GM12878 (cell line): ENCODE results near the gene KRT7. TPM values are rescaled to one million over a fixed set of nuclear protein-coding genes. Genes with fewer than 3 reads are reported as not detected.

Experiments used
- ATAC-seq: fragments of 200-7000 bp; cut with Tn5 transposase; 3 replicates; pipeline ENCODE4 v1.9.1; 2020; ENCODE audit warnings: mild to moderate bottlenecking, moderate library complexity
- BruUV-seq: library from RNA; stranded (reverse); fragments of 400-500 nt; replicated peaks from 2 replicates; lab custom pipeline; 2021; lab: Mats Ljungman, UMichigan
- CTCF ChIA-PET: fragments of 300-600 bp; sonication (Branson Sonifier 250); formaldehyde crosslinking; extraction: SDS; loops from one replicate; lab custom pipeline; 2021; ENCODE audit warnings: inconsistent platforms; lab: Yijun Ruan, JAX
- POLR2A ChIA-PET: fragments of 350-600 bp; formaldehyde crosslinking; extraction: SDS; loops from one replicate; lab custom pipeline; 2021; ENCODE audit warnings: inconsistent platforms; lab: Charles Lee
- RAD21 ChIA-PET: fragments of 300-600 bp; sonication (Branson Sonifier 250); formaldehyde crosslinking; loops from one replicate; lab custom pipeline; 2023; ENCODE audit warnings: antibody characterized with exemption; ENCODE audit not compliant: unreplicated experiment; lab: Charles Lee
- SMC1A ChIA-PET: fragments of 300-600 bp; sonication (Branson Sonifier 250); formaldehyde crosslinking; loops from one replicate; lab custom pipeline; 2023; ENCODE audit not compliant: unreplicated experiment, uncharacterized antibody; lab: Charles Lee
- DNase-seq: peaks from one replicate; pipeline ENCODE4 v3.0.0-alpha.2; 2011; ENCODE audit warnings: low read depth, low spot score
- FAIRE-seq: peaks from 3 replicates; lab custom pipeline; 2011; peaks lifted over from hg19 to GRCh38; lab: Jason Lieb, UNC
- H2AFZ ChIP-seq: 2 replicates; pipeline ENCODE4 v1.6.0; 2011; ENCODE audit warnings: low read depth, low read length, control low read depth; ENCODE audit not compliant: control insufficient read depth
- H3K27ac ChIP-seq: 2 replicates; pipeline ENCODE4 v1.5.1; 2011; ENCODE audit warnings: control low read depth; ENCODE audit not compliant: control insufficient read depth, insufficient read depth
- H3K27me3 ChIP-seq, 2 experiments: replicated peaks in 1 of 2; 2 replicates each; pipeline versions ENCODE4 v1.6.0 to v1.6.1; 2011; ENCODE audit warnings: low read length in 1 of 2; ENCODE audit not compliant: control insufficient read depth in 2 of 2, insufficient read depth in 2 of 2
- H3K36me3 ChIP-seq, 2 experiments: 2 replicates each; pipeline ENCODE4 v1.5.1; 2011; ENCODE audit warnings: low read length in 1 of 2; ENCODE audit not compliant: control insufficient read depth in 2 of 2, insufficient read depth in 2 of 2
- H3K4me1 ChIP-seq: 2 replicates; pipeline ENCODE4 v1.6.1; 2011; ENCODE audit warnings: mild to moderate bottlenecking, low read length, moderate library complexity, mixed read lengths; ENCODE audit not compliant: control insufficient read depth, insufficient read depth
- H3K4me2 ChIP-seq: 2 replicates; pipeline ENCODE4 v1.6.0; 2011; ENCODE audit warnings: control low read depth; ENCODE audit not compliant: control insufficient read depth, insufficient read depth
- H3K4me3 ChIP-seq: fragments of 200-600 bp; sonication (generic); 2 replicates; pipeline ENCODE4 v1.5.1; 2016
- H3K79me2 ChIP-seq: 2 replicates; pipeline ENCODE4 v1.6.0; 2011; ENCODE audit warnings: low read length; ENCODE audit not compliant: control insufficient read depth, insufficient read depth
- H3K9ac ChIP-seq: 2 replicates; pipeline ENCODE4 v1.8.0; 2011; ENCODE audit warnings: low read length, control low read depth, mixed read lengths; ENCODE audit not compliant: control insufficient read depth, insufficient read depth
- H3K9me3 ChIP-seq: replicated peaks from 3 replicates; pipeline ENCODE4 v1.5.1; 2011; ENCODE audit warnings: mild to moderate bottlenecking, low read length; ENCODE audit not compliant: control insufficient read depth, insufficient read depth
- H4K20me1 ChIP-seq: 2 replicates; pipeline ENCODE4 v1.6.0; 2011; ENCODE audit not compliant: control insufficient read depth, insufficient read depth
- BRCA1 ChIP-seq: IDR thresholded peaks from 2 replicates; pipeline ENCODE4 v1.6.1; 2011; ENCODE audit warnings: low read depth, low read length, improper control_type of control experiment
- SREBF2 ChIP-seq: IDR thresholded peaks from 2 replicates; pipeline ENCODE4 v1.6.1; 2012; ENCODE audit warnings: mild to moderate bottlenecking, low read length
- ZNF622 ChIP-seq: fragments of 450-650 bp; IDR thresholded peaks from 2 replicates; pipeline ENCODE4 v1.6.1; 2017; ENCODE audit warnings: mild to moderate bottlenecking, inconsistent platforms
- WGBS: methylation state at CpG from one replicate; pipeline ENCODE4 v1.1.6; 2016; ENCODE audit warnings: low lambda C conversion rate; ENCODE audit not compliant: insufficient replicate concordance, insufficient coverage; ENCODE audit errors: missing lambda C conversion rate; 5-methylcytosine and 5-hydroxymethylcytosine counted together
- in situ Hi-C: fragments of 300-500 bp; cut with MboI; formaldehyde crosslinking; loops from 9 replicates; pipeline ENCODE4 v1.14.3; 2018; ENCODE audit warnings: mixed read lengths
- intact Hi-C: fragments of 100-400 bp; cut with micrococcal nuclease; formaldehyde crosslinking; loops from one replicate; pipeline ENCODE4 v1.14.2; 2022; ENCODE audit not compliant: unreplicated experiment
- polyA plus RNA-seq, 11 experiments: library from polyadenylated mRNA; depleted of rRNA in 4 of 11; unstranded in 6 of 11; stranded (reverse) in 5 of 11; fragments of >200 nt; fragmentation: Nextera tagmentation in 4 of 11; fragmentation: Illumina TruSeq in 1 of 11; extraction: Ambion mirVana in 4 of 11; extraction: Trizol in 1 of 11; gene quantifications; 1 replicate in 1 of 11; 2 replicates in 10 of 11; pipeline versions ENCODE4 v1.2.1 to v1.2.3, GENCODE V29; 2011 to 2016; ENCODE audit warnings: inconsistent platforms in 2 of 11, missing spikeins in 2 of 11, low read depth in 1 of 11
- total RNA-seq, 4 experiments: library from RNA; depleted of rRNA in 3 of 4; stranded (reverse); fragments of >200 nt in 3 of 4; fragmentation: Illumina TruSeq in 1 of 4; extraction: Trizol in 1 of 4; gene quantifications; 2 replicates each; pipeline versions ENCODE4 v1.2.1 to v1.2.3, GENCODE V29; 2013 to 2021
- TF ChIP-seq, protein P1 (sequence below): IDR thresholded peaks from 2 replicates; pipeline ENCODE4 v1.6.1; 2011; ENCODE audit warnings: borderline replicate concordance, low read depth, mild to moderate bottlenecking, moderate library complexity, mixed read lengths, low read length; ENCODE audit not compliant: insufficient read depth; ENCODE audit errors: extremely low read length

The KRT7 gene
- total and polyA plus RNA-seq, 10 of the 15 experiments (the other 5 are each of a cell fraction or from before 2014, with no cell fraction given): 0.90 to 18.7 (median 4.8) TPM

DNA sequence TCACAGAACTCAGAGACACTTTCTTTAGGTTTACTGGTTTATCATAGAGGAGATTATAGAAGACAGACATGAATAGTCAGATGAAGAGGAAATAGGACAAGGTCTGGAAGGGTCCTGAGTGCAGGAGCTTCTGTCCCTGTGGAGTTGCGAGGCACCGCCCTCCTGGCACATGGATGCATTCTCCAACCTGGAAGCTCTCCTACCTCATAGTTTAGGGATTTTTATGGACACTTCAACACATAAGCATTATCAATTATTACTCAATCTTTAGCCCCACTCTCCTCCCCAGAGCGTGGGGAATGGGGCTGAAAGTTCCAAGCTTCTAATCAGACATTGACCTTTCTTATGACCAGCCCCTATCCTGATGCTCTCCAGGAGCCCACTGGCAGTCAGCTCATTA is 12.6 kb upstream of the KRT7 start:
- in situ Hi-C loops: no loop called here
- ATAC-seq (no peak), DNase-seq (no peak), FAIRE-seq (no peak)
- intact Hi-C loops: no loop called here
- WGBS: 63% methylated on average over 3 of the region's 3 CpGs
- Histone ChIP-seq H3K79me2 (no peaks in the 10 kb centered on the region), H2AFZ (no peak overlapping the region), H3K27ac (no peak overlapping the region), H3K4me3 (no peak overlapping the region), H3K4me2 (no peak overlapping the region), H4K20me1 (no peaks in the 10 kb centered on the region), H3K36me3 (no peaks in the 10 kb centered on the region), H3K9me3 (no peaks in the 10 kb centered on the region), H3K4me1 (peaks cover 6% of the 10 kb centered on the region; the same call in 1 of the 2 replicates), H3K9ac (no peak overlapping the region), H3K27me3 (no peaks in the 10 kb centered on the region; a peak in 1 of 4 replicates)
- no peak for TF ChIP-seq SREBF2
- TF ChIP-seq ZNF622: no peak
- no peak for TF ChIP-seq BRCA1
- TF ChIP-seq, protein P1, sequence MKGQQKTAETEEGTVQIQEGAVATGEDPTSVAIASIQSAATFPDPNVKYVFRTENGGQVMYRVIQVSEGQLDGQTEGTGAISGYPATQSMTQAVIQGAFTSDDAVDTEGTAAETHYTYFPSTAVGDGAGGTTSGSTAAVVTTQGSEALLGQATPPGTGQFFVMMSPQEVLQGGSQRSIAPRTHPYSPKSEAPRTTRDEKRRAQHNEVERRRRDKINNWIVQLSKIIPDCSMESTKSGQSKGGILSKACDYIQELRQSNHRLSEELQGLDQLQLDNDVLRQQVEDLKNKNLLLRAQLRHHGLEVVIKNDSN: no peak
- no TSS peak for BruUV-seq
- ChIA-PET CTCF (interaction anchor here (0.7 to 8.6 kb wide), 6 partner anchors 17 to 108 kb away, joined by 3 to 84 read pairs (median 6); no protein-coding TSS in a partner anchor), SMC1A (interaction anchor here (0.7 to 2.4 kb wide), 3 partner anchors 42 to 59 kb away, joined by 3 to 7 read pairs (median 5); no protein-coding TSS in a partner anchor), RAD21 (interaction anchor here (1.2 to 2.1 kb wide), 3 partner anchors 10 to 61 kb away, joined by 3 to 24 read pairs (median 4); no protein-coding TSS in a partner anchor), POLR2A (no interaction called here)
